IPS-20b (cell line): ENCODE data around the gene ADGRD1.
"Not testable (repeated sequence)": the region's sequence is repeated elsewhere in the genome, so short reads cannot be mapped to it uniquely, and the experiment has no call there.

Experiments used
- H3K27ac ChIP-seq: one replicate; pipeline ENCODE4 v1.5.1; 2013; ENCODE audit warnings: low read length
- H3K27me3 ChIP-seq: 2 replicates; pipeline ENCODE4 v1.6.1; 2013; ENCODE audit warnings: mild to moderate bottlenecking, low read length, inconsistent platforms; ENCODE audit not compliant: insufficient read depth
- H3K36me3 ChIP-seq: 2 replicates; pipeline ENCODE4 v1.6.1; 2013; ENCODE audit warnings: low read depth, mild to moderate bottlenecking, inconsistent platforms, low read length, moderate library complexity; ENCODE audit not compliant: insufficient read depth
- H3K4me1 ChIP-seq: 2 replicates; pipeline ENCODE4 v1.6.1; 2013; ENCODE audit warnings: mild to moderate bottlenecking, control low read depth, inconsistent platforms, low read length, moderate library complexity; ENCODE audit not compliant: insufficient read depth
- H3K4me3 ChIP-seq: 2 replicates; pipeline ENCODE4 v1.5.1; 2013; ENCODE audit warnings: mild to moderate bottlenecking, low read length, inconsistent platforms
- H3K9ac ChIP-seq: 2 replicates; pipeline ENCODE4 v1.6.1; 2013; ENCODE audit warnings: low read depth, mild to moderate bottlenecking, inconsistent platforms, low read length, moderate library complexity
- H3K9me3 ChIP-seq: 2 replicates; pipeline ENCODE4 v1.6.1; 2013; ENCODE audit warnings: mild to moderate bottlenecking, low read depth, low read length, inconsistent platforms; ENCODE audit not compliant: insufficient read depth

ADGRD1 gene

DNA sequence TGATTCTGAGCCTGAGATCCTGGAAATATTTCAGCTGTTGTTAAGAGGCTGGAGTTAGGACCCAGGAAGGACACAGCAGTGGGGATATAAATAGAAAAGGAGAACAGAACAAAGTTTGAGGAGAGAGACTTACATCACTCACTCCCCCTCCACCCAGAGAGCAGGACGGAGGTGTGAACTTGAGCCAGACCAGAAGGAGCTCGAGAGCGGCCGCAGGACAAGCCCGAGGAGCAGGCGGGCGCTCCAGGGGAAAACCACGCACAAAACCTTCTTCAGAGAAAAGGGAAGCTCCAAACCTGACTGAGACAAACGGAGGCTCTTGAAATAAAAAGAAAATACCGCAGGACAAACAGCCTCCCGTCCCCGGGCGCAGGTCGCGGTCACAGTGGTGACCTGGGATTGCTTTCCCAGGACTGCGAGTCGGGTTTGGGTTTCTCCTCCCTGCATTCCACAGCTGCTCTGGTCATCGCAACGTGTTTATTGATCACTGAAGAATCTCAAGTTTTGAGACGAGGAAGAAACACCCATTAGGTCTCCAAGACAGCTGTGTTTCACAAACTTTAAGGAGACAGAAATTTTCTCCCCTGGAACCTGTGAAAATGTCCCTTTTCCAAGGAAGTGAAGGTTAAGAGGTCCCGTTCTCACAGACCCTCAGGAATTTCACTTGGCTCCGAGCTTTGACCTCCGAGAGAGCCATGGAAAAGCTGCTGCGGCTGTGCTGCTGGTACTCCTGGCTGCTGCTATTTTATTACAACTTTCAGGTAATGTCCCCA is at the start of gene ADGRD1:
Gene ADGRD1, plus strand, starts transcription at position 137 of the 773 bp plus-strand sequence. Its CDS starts 559 bp downstream, at position 696.
- no peak within 1 kb of the TSS for H3K4me3 ChIP-seq
- H3K9me3 ChIP-seq, result no peaks in the 10 kb centered on the region
- H3K4me1 ChIP-seq, result no peaks in the 10 kb centered on the region; the same call in 1 of the 2 replicates
- H3K27me3 ChIP-seq, result peaks cover 18% of the 10 kb centered on the region
- no peak within 1 kb of the TSS for H3K9ac ChIP-seq
- H3K36me3 ChIP-seq, result no peaks in the 10 kb centered on the region
- H3K27ac ChIP-seq, result no peak within 1 kb of the TSS

DNA sequence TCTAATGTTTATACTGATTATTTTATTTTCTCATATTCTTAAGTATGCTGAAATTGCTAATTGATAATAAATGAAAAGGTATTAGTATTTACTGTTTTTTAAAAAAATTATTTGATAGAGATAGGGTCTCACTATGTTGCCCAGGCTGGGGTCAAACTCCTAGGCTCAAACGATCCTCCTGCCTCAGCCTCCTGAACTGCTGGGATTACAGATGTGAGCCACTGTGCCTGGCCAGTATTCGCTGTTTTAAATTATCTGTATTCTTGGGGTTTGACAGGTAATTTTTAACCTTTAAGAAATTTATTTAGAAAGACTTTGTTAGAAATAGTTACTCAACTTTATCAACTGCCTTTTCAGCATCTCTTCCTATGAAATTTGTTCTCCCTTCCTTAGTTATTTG is 49.6 kb upstream of the ADGRD1 start:
- H3K27ac ChIP-seq, result no peak overlapping the region
- no peak overlapping the region for H3K4me3 ChIP-seq

DNA sequence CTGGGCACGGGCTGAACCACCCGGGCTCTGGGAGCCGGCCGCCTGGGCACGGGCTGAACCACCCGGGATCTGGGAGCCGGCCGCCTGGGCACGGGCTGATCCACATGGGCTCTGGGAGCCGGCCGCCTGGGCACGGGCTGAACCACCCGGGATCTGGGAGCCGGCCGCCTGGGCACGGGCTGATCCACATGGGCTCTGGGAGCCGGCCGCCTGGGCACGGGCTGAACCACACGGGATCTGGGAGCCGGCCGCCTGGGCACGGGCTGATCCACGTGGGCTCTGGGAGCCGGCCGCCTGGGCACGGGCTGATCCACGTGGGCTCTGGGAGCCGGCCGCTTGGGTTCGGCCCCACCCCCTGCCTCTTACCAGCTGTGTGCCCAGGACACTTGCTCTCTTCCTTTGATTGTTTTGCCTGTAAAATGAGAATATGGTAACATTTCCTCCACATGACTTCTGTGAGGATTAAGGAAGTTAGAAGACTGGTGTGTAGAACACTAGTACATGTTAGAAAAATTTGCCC is 48.7 kb upstream of the ADGRD1 start:
- not testable (repeated sequence) for H3K4me1 ChIP-seq, H3K4me3 ChIP-seq, H3K27me3 ChIP-seq, H3K9me3 ChIP-seq, H3K27ac ChIP-seq, H3K36me3 ChIP-seq, H3K9ac ChIP-seq

More for the DNA sequence above, 49.6 kb upstream of the ADGRD1 start:
- H3K9me3 ChIP-seq, result no peaks in the 10 kb centered on the region
- H3K9ac ChIP-seq, result no peak overlapping the region
- H3K36me3 ChIP-seq, result no peaks in the 10 kb centered on the region
- H3K27me3 ChIP-seq, result no peaks in the 10 kb centered on the region
- H3K4me1 ChIP-seq, result no peaks in the 10 kb centered on the region

DNA sequence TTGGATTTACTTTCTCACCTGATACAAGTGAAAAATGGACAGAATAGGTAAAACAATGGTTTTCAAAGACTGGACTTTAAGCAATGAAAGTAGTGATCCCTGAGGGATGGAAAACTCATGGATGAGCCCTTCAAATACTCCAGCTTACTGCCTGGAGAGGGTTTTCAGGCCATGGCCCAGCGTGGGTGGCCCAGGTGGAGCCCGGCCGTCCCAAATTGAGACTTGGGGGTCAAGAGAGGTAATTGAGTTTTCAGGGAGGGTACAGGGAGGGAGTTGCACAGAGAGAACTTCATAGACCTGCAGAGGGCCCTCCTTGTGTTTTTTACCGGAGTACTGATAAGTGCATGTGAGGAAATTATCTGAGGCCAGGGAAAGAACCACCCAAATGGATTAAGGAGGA is 44.6 kb upstream of the ADGRD1 start:
- peaks cover 17% of the 10 kb centered on the region for H3K9me3 ChIP-seq
- no peaks in the 10 kb centered on the region for H3K4me1 ChIP-seq
- no peak overlapping the region for H3K9ac ChIP-seq
- no peaks in the 10 kb centered on the region for H3K36me3 ChIP-seq
- no peaks in the 10 kb centered on the region for H3K27me3 ChIP-seq
- no peak overlapping the region for H3K27ac ChIP-seq
- H3K4me3 ChIP-seq, result no peak overlapping the region

DNA sequence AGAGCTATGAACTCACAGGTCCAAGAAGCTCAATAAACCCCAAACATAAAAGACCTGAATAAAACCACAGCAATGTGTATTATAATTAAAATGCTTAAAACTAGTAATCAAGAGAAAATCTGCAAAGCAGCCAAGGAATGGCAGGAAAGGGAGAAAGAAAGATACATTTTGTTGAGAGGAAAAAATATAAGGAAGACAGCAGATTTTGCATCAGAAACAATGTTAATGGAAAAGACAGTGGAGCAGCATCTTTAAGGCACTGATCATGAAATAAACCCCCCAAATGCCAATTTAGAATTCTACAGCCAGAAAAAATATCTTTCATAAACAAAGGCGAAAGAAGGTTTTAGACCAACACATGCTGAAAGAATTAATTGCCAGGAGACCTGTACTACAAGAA is 42.5 kb upstream of the ADGRD1 start:
- Histone ChIP-seq H3K4me3 (no peak overlapping the region), H3K4me1 (no peaks in the 10 kb centered on the region), H3K9ac (no peak overlapping the region), H3K36me3 (no peaks in the 10 kb centered on the region), H3K27me3 (no peaks in the 10 kb centered on the region), H3K9me3 (peaks cover 17% of the 10 kb centered on the region), H3K27ac (no peak overlapping the region)

DNA sequence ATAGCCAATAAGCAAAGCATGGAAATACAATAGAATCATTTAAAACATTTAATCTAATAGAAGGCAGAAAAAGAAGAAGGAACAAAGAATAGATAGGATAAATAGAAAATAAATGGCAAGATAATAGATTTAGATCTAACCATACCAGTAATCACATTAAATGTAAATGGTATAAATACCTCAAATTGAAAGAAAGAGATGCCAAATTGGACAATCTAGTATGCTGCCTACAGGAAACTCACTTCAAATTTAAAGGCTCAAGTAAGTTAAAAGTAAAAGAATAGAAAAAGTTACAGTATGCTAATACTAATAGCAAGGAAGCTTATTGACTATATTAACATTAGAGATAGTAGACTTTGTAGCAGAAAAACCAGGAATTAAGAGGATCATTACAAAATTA is 41.8 kb upstream of the ADGRD1 start:
- peaks cover 17% of the 10 kb centered on the region for H3K9me3 ChIP-seq
- no peak overlapping the region for H3K9ac ChIP-seq
- H3K4me3 ChIP-seq, result peak overlapping the region; percentile 34; the same call in 1 of the 2 replicates
- peaks cover 7% of the 10 kb centered on the region; the same call in 1 of the 2 replicates for H3K27me3 ChIP-seq
- no peaks in the 10 kb centered on the region for H3K36me3 ChIP-seq
- no peak overlapping the region for H3K27ac ChIP-seq
- H3K4me1 ChIP-seq, result no peaks in the 10 kb centered on the region

DNA sequence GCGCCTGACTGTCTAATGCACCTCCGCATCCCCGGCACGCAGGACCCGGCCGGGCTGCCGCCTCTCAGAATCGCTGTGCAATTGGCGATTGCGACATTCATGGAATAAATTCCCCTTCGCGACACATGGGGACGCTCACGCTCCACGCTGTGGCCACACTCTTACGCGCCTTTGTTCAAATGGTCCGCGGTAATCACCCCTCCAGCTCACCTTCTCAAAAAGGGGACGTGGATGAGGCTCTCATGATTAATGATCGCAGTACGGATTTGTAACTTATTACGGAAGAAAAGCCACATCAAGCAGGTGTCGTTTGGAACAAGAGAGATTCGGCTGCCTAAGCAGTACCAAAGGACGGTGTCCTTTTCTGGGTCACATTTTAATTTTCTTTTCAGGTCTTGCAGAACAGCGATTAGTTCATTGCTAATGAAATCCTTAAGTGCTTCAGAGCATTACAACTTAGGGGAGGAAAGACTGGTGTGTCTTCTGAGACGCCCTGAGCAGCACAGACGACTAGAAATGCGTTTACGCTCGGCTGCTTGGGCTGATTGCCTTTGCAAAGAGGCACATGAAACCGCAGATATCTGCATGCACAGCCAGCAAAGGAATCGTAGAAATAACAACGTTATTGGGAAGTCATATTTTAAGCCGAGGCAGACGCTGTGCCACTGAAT is 37.3 kb upstream of the ADGRD1 start:
- H3K9me3 ChIP-seq, result peaks cover 8% of the 10 kb centered on the region
- H3K4me1 ChIP-seq, result no peaks in the 10 kb centered on the region
- no peaks in the 10 kb centered on the region for H3K36me3 ChIP-seq
- H3K4me3 ChIP-seq, result peak overlapping the region; percentile 16; the same call in 1 of the 2 replicates
- H3K9ac ChIP-seq, result peak overlapping the region; percentile 10; the same call in 1 of the 2 replicates
- H3K27ac ChIP-seq, result no peak overlapping the region
- H3K27me3 ChIP-seq, result peaks cover 13% of the 10 kb centered on the region; the same call in 1 of the 2 replicates

DNA sequence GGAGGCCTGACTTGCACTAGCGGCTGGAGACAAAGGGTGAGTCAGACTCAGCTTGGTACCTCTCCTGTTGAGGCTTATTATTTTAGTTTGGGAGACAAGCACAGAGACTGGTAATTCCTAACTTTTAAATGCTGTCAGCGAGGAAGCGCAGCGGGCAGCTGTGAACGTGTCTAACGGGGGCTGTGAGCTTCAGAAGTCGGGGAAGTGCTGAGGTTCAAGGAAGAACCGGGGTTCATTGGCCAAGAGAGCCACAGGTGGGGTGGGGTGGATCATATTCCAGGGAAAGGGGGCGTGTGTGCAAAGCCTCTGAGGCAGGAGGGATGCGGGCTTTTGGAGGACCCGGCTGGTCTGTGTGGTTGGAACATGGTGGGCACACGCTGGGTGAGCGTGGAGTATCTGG is 36.1 kb upstream of the ADGRD1 start:
- Histone ChIP-seq H3K4me3 (no peak overlapping the region), H3K9ac (no peak overlapping the region), H3K4me1 (no peaks in the 10 kb centered on the region), H3K27ac (no peak overlapping the region), H3K36me3 (no peaks in the 10 kb centered on the region), H3K9me3 (no peaks in the 10 kb centered on the region), H3K27me3 (peaks cover 13% of the 10 kb centered on the region; the same call in 1 of the 2 replicates)

DNA sequence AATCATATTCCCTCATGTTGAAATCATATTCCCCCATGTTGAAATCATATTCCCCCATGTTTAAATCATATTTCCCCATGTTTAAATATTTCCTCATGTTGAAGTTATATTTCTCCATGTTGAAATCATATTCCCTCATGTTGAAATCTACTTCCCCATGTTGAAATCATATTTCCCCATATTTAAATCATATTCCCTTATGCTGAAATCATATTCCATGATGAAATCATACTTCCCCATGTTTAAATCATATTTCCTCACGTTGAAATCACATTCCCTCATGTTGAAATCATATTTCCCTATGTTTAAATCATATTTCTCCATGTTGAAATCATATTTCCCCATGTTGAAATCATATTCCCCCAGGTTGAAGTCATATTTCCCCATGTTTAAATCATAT is 34.6 kb upstream of the ADGRD1 start:
- Histone ChIP-seq H3K27me3 (peaks cover 13% of the 10 kb centered on the region; the same call in 1 of the 2 replicates), H3K9ac (no peak overlapping the region), H3K4me3 (no peak overlapping the region)

DNA sequence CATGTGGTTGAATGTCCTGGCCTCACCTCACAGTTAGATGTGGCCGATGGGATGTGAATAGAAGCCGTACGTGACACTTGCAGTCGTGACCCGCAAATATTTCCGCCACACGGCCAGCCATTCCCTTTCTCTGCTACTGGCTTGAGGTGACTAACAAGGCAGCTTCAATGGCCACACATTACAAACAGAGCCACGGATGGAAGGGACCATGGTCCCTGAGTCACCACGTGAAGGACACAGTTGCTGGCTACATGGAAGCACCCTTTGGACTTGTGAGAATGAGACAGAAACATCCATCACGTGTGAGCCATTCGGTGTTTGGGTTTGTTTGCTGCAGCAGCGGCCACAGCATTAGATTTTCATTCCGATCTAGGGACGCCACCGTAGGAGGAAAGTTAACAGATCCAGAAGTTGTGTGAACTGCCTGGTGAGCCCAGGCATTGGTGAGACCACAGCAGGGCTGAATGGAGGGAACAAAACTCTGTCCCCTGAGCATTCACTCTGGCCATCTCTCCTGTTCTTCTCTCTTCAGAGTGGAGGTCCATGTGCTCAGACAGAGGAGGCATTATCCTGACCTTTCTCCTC is 33.5 kb upstream of the ADGRD1 start:
- no peak overlapping the region for H3K4me3 ChIP-seq
- H3K27ac ChIP-seq, result no peak overlapping the region

More for the DNA sequence above, 34.6 kb upstream of the ADGRD1 start:
- Histone ChIP-seq H3K36me3 (no peaks in the 10 kb centered on the region), H3K9me3 (no peaks in the 10 kb centered on the region), H3K27ac (no peak overlapping the region), H3K4me1 (no peaks in the 10 kb centered on the region)

DNA sequence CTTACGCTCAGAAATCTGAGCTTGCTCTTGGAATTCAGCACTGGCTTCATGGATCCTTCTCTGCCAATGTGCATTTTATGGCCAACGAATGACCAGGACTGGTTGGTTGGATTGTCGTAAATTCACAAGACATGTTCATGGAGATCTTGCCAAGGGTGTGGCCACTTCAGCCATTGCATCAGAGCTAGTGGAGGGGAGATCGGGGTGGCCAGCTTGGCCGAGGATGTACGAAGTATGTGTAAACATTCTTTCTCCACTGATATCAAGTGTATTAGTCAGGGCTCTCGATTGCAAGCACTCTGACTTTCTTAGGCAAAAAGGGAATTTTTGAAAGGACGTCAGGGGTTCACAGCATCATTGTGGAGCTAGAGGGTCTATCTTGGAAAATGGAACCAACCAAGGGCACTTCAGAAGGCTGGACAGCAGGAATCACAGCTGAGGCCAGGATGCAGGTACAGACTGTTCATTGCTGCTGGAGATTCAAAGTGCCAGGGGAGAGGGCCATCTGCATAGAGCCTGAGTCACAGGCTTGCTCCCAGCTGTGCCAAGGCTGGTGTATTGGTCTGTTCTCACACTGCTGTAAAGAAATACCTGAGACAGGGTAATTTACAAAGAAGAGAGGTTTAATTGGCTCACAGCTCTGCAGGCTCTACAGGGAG is 32.9 kb upstream of the ADGRD1 start:
- no peak overlapping the region for H3K27ac ChIP-seq
- no peak overlapping the region for H3K9ac ChIP-seq
- H3K27me3 ChIP-seq, result peaks cover 13% of the 10 kb centered on the region; the same call in 1 of the 2 replicates
- no peak overlapping the region for H3K4me3 ChIP-seq
- H3K9me3 ChIP-seq, result no peaks in the 10 kb centered on the region
- no peaks in the 10 kb centered on the region for H3K4me1 ChIP-seq
- H3K36me3 ChIP-seq, result no peaks in the 10 kb centered on the region

More for the DNA sequence above, 33.5 kb upstream of the ADGRD1 start:
- H3K9me3 ChIP-seq, result no peaks in the 10 kb centered on the region
- no peak overlapping the region for H3K9ac ChIP-seq
- H3K36me3 ChIP-seq, result no peaks in the 10 kb centered on the region
- no peaks in the 10 kb centered on the region for H3K4me1 ChIP-seq
- H3K27me3 ChIP-seq, result peaks cover 13% of the 10 kb centered on the region; the same call in 1 of the 2 replicates
